VCaP (cell line): ENCODE measurements around the gene NALCN.

Experiments
- H3K27ac ChIP-seq: fragments of 450-650 bp; 2 replicates; pipeline ENCODE4 v1.5.1; 2017
- TF ChIP-seq, protein P1 (sequence below): fragments of 450-650 bp; conservative IDR thresholded peaks from 2 replicates; pipeline ENCODE4 v1.5.1; 2017; ENCODE audit warnings: mild to moderate bottlenecking, moderate library complexity

The NALCN gene

DNA sequence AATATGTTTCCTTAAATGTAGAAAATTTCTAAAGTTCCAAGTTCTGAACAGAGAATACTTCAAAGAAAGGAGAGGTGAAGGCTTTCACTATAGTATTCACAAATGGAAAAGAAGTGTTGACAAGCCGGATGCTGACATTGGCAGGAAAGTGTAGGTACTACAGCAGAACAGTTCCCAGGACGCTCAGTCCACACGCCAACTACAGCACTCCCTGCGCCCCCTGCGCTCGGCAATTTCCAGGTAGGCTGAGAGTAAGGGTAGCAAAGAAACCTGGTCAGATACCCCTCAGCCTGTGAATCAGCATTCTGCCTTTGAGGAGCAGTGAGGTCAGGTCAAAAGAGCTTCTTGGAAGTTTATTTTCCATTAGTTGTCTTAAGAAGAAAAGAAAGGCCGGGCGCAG, 115.3 kb downstream of the NALCN start:
- H3K27ac ChIP-seq: no peak overlapping the region
- TF ChIP-seq, protein P1, sequence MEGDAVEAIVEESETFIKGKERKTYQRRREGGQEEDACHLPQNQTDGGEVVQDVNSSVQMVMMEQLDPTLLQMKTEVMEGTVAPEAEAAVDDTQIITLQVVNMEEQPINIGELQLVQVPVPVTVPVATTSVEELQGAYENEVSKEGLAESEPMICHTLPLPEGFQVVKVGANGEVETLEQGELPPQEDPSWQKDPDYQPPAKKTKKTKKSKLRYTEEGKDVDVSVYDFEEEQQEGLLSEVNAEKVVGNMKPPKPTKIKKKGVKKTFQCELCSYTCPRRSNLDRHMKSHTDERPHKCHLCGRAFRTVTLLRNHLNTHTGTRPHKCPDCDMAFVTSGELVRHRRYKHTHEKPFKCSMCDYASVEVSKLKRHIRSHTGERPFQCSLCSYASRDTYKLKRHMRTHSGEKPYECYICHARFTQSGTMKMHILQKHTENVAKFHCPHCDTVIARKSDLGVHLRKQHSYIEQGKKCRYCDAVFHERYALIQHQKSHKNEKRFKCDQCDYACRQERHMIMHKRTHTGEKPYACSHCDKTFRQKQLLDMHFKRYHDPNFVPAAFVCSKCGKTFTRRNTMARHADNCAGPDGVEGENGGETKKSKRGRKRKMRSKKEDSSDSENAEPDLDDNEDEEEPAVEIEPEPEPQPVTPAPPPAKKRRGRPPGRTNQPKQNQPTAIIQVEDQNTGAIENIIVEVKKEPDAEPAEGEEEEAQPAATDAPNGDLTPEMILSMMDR: no peak

DNA sequence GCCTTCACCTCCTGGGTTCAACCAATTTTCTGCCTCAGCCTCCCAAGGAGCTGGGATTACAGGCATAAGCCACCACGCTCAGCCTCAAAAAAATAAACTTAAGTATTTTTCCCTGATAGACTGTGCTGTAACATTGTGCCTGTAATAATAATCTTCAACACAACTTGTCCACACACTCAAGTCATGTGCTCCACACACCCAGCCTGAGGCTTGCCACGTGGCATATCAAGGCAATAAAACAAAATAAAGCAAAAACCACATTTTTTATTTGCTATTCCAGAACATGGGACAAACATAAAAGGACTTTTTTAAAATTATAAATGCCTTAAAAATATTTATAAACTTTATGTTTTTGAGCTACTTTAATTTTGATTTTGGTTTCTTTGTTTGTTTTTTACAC, 115.8 kb downstream of the NALCN start:
- TF ChIP-seq, protein P1: no peak
- no peak overlapping the region for H3K27ac ChIP-seq

DNA sequence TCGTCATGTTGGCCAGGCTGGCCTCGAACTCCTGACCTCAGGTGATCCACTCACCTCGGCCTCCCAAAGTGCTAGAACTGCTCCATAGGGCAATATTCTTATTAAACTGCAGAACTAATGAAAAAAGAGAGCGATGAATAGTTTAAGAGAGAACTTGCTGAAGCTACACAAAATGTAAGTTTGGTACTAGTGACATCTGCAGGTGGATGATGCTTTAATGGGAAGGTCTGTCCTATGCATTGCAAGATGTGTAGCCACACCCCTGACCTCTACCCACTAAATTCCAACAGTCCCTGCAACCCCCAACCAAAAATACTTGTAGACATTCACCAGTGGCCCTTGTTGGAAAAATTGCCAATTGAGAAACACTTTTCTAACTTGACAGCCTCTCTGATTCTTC, 117.8 kb downstream of the NALCN start:
- TF ChIP-seq, protein P1: no peak
- no peak overlapping the region for H3K27ac ChIP-seq

DNA sequence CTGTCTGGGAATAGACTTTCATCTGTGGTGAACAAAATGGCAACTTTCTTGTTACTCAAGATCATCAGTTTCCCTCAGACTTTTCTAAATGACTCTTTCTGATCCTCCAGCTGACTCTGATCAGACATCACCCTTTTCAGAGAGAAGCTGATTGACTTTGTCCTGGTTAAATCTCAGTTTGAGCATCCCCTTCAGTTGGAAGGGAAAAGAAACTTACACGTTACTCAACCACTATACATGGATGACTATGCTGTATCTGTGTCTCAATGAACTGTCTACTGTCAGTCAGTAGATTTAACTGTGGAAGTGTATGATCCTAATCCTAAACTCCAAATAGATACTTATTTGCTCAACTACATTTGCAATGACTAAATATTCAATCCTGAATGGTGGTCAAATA, 118.5 kb downstream of the NALCN start:
- no peak overlapping the region for H3K27ac ChIP-seq
- TF ChIP-seq, protein P1: no peak

DNA sequence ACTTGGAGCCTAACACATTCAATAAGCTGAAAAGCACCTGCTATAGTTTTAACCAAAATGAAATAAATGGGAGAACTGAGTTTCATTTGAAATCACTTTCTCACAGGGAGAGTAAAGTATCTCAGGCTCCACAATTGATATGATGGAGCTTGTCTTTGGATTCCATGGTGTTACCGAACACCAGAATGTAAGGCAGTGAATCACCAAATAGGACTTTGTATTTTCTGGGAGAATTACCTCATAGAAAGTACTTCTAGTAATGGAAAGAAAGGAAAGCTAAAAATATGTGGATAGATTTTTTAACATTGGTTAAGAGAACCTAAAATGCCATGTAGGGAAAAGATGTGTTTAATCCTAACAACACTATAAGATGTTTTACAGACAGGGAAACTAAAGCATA, 123.6 kb downstream of the NALCN start:
- TF ChIP-seq, protein P1: no peak

DNA sequence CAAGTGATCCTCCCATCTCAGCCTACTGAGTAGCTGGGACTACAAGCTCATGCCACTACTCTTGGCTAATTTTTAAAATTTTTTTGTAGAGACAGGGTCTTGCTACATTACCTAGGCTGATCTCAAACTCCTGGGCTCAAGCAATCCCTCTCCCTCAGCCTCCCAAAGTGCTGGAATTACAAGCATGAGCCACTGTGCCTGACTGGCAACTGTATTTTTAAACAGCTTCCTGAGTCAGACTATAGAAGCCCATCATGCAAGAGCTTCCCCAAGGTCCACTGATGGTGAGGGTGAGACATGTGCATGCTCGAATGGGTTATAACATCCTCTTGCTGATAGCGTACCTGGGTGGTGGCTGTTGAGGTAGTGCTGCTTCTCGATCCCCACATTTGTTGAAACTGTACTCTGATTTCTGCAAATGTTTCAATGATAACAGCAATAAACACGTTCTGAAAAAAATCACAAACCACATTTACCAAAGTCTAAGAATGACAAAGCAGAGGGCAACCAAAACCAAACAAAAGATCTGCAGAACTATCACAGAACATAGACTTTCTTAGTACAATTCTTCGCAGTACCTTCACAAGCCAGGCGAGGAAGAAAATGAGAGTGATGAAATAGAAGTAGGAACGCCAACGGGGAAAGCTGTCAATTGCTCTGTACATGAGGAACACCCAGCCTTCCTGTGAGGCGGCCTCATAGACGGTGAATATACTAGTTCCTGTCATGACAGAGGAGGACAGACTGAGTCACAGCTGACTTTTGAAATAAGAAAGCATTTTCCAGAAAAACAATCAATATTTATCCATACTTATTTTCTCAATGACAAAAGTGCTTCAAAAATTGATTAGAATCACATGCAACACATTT, 124.4 kb downstream of the NALCN start:
- H3K27ac ChIP-seq: no peak overlapping the region
- TF ChIP-seq, protein P1: no peak

More for the DNA sequence above, 123.6 kb downstream of the NALCN start:
- no peak overlapping the region for H3K27ac ChIP-seq

DNA sequence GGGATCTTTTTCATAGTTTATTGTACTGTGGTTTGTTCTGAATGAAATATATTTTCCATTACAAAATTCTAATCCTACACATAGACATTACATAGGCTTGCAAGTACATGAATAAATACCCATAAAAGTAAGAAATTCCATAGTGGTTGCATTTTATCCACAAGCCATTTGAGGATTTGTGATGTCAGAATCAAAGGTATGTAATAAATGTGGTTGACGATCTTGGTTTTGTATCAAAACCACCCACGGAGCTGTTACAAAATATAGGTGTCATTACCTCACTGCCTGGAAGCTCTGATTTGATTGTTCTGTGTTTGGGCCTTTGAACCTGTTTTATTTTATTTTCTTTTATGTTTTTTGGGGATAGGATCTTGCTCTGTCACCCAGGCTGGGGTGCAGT, 125.1 kb downstream of the NALCN start:
- TF ChIP-seq, protein P1: no peak
- no peak overlapping the region for H3K27ac ChIP-seq
